Right forelimb (tissue), 1 donor: ENCODE measurements around the gene GYG1.
A peak's percentile ranks its signal among the peaks of the same experiment; 100 is the strongest.

Experiments
- DNase-seq: peaks from one replicate; pipeline ENCODE4 v3.0.0-alpha.2; 2018

Gene GYG1

GRCh38 chr3:148990236-148990635, 1.1 kb upstream of the GYG1 start:
- no peak for DNase-seq

GRCh38 chr3:148992027-148992634, 791 bp downstream of the GYG1 start:
- DNase-seq: peak; percentile 70

GRCh38 chr3:148992635-148993255, 1.4 kb downstream of the GYG1 start:
- DNase-seq: no peak

- DNase-seq: no peak
Observed at GRCh38 chr3:148997623-148998022, 6.3 kb downstream of the GYG1 start.

GRCh38 chr3:148998297-148998696, 7.0 kb downstream of the GYG1 start:
- DNase-seq: no peak

- no peak for DNase-seq
Observed at GRCh38 chr3:148998715-148999423, 7.5 kb downstream of the GYG1 start.

- no peak for DNase-seq
Observed at GRCh38 chr3:148999806-149000205, 8.5 kb downstream of the GYG1 start.

- DNase-seq: no peak
Observed at GRCh38 chr3:149000206-149000745, 8.9 kb downstream of the GYG1 start.

- DNase-seq: no peak
Observed at GRCh38 chr3:149001727-149002126, 10.4 kb downstream of the GYG1 start.

- DNase-seq: no peak
Observed at GRCh38 chr3:149003653-149004305, 12.4 kb downstream of the GYG1 start.

- DNase-seq: no peak
Observed at GRCh38 chr3:149004622-149005021, 13.3 kb downstream of the GYG1 start.

GRCh38 chr3:149005416-149005815, 14.1 kb downstream of the GYG1 start:
- DNase-seq: no peak

- no peak for DNase-seq
Observed at GRCh38 chr3:149007567-149008257, 16.4 kb downstream of the GYG1 start.

- DNase-seq: no peak
Observed at GRCh38 chr3:149009732-149010131, 18.4 kb downstream of the GYG1 start.

GRCh38 chr3:149010504-149010951, 19.2 kb downstream of the GYG1 start:
- no peak for DNase-seq

- DNase-seq: no peak
Observed at GRCh38 chr3:149010966-149011365, 19.6 kb downstream of the GYG1 start.

- no peak for DNase-seq
Observed at GRCh38 chr3:149011676-149012075, 20.3 kb downstream of the GYG1 start.

- no peak for DNase-seq
Observed at GRCh38 chr3:149013726-149014125, 22.4 kb downstream of the GYG1 start.

GRCh38 chr3:149015393-149015792, 24.1 kb downstream of the GYG1 start:
- no peak for DNase-seq

GRCh38 chr3:149016242-149016641, 24.9 kb downstream of the GYG1 start:
- DNase-seq: no peak

- DNase-seq: no peak
Observed at GRCh38 chr3:149016669-149017541, 25.6 kb downstream of the GYG1 start.

- DNase-seq: no peak
Observed at GRCh38 chr3:149018247-149018646, 26.9 kb downstream of the GYG1 start.
